HCT116 (cell line): Measurements from ENCODE around the gene TEDC2. TPM values are rescaled to one million over a fixed set of nuclear protein-coding genes. Genes with fewer than 3 reads are reported as not detected.

ENCODE experiments used
- ATAC-seq: fragments of 200-7000 bp; cut with Tn5 transposase; 2 replicates; pipeline ENCODE4 v1.9.1; 2020; ENCODE audit warnings: mild to moderate bottlenecking, moderate library complexity
- BruUV-seq: library from RNA; stranded (reverse); fragments of 400-500 nt; replicated peaks from 2 replicates; lab custom pipeline; 2021; lab: Mats Ljungman, UMichigan
- CTCF ChIA-PET: fragments of 300-600 bp; sonication (Branson Sonifier 250); formaldehyde crosslinking; loops from one replicate; lab custom pipeline; 2021; ENCODE audit warnings: antibody characterized with exemption; lab: Charles Lee
- POLR2A ChIA-PET: fragments of 300-600, 350-600 bp; sonication (Branson Sonifier 250); formaldehyde crosslinking; loops from one replicate; lab custom pipeline; 2021; ENCODE audit warnings: antibody characterized with exemption; lab: Charles Lee
- RAD21 ChIA-PET, 2 experiments: fragments of 300-600 bp; sonication (Branson Sonifier 250); formaldehyde crosslinking; loops; one replicate each; lab custom pipeline; 2023; ENCODE audit warnings: low total read pairs in 2 of 2; ENCODE audit not compliant: uncharacterized antibody in 2 of 2, unreplicated experiment in 2 of 2, low non-redundant PET in 1 of 2; lab: Charles Lee
- DNase-seq: peaks from one replicate; pipeline ENCODE4 v3.0.0-alpha.2; 2010; ENCODE audit warnings: low read depth, low spot score
- H2AFZ ChIP-seq: fragments of 200-600 bp; shearing (Covaris generic), sonication (generic); 2 replicates; pipeline ENCODE4 v1.6.1; 2017; ENCODE audit warnings: low read depth, mixed run types, mixed read lengths, antibody characterized with exemption, low read length; ENCODE audit not compliant: poor library complexity, severe bottlenecking
- H3K27ac ChIP-seq: 2 replicates; pipeline ENCODE4 v1.5.1; 2012; ENCODE audit warnings: low read depth, low read length
- H3K27me3 ChIP-seq: fragments of 200-600 bp; sonication (generic); 2 replicates; pipeline ENCODE4 v1.6.1; 2016; ENCODE audit warnings: mixed run types, low read length, mixed read lengths; ENCODE audit not compliant: insufficient read depth
- H3K36me3 ChIP-seq, 2 experiments: fragments of 200-500 bp in 1 of 2; fragments of 200-600 bp in 1 of 2; sonication (Bioruptor generic) in 1 of 2; sonication (generic) in 1 of 2; 2 replicates each; pipeline versions ENCODE4 v1.5.1 to v1.6.1; 2014 to 2016; ENCODE audit warnings: low read length in 2 of 2, inconsistent platforms in 1 of 2, mixed read lengths in 1 of 2, mixed run types in 1 of 2; ENCODE audit not compliant: insufficient read depth in 2 of 2, control insufficient read depth in 1 of 2
- H3K4me1 ChIP-seq, 2 experiments: fragments of 200-600 bp in 1 of 2; sonication (generic) in 1 of 2; 2 replicates each; pipeline versions ENCODE4 v1.5.1 to v1.6.1; 2012 to 2017; ENCODE audit warnings: low read length in 2 of 2, inconsistent platforms in 1 of 2, mild to moderate bottlenecking in 1 of 2, mixed read lengths in 1 of 2, mixed run types in 1 of 2, moderate library complexity in 1 of 2; ENCODE audit not compliant: insufficient read depth in 2 of 2, control insufficient read depth in 1 of 2
- H3K4me2 ChIP-seq: fragments of 200-600 bp; sonication (generic); 2 replicates; pipeline ENCODE4 v1.6.1; 2017; ENCODE audit warnings: mixed run types, low read length, mixed read lengths
- H3K4me3 ChIP-seq, 2 experiments: fragments of 200-600 bp in 1 of 2; sonication (generic) in 1 of 2; replicated peaks in 1 of 2; 2 replicates each; pipeline ENCODE4 v1.5.1; 2011 to 2016; ENCODE audit warnings: low read length in 2 of 2, control low read depth in 1 of 2, low read depth in 1 of 2, mild to moderate bottlenecking in 1 of 2, mixed read lengths in 1 of 2, mixed run types in 1 of 2
- H3K79me2 ChIP-seq: fragments of 200-600 bp; sonication (generic); 2 replicates; pipeline ENCODE4 v1.6.1; 2017; ENCODE audit warnings: mild to moderate bottlenecking, mixed run types, low read length, moderate library complexity, mixed read lengths; ENCODE audit not compliant: insufficient read depth
- H3K9ac ChIP-seq: fragments of 200-600 bp; sonication (generic); 2 replicates; pipeline ENCODE4 v1.6.1; 2016; ENCODE audit warnings: low read length, mixed read lengths
- H3K9me2 ChIP-seq: fragments of 200-600 bp; sonication (generic), shearing (Covaris generic); 2 replicates; pipeline ENCODE4 v1.6.1; 2017; ENCODE audit warnings: mixed run types, mild to moderate bottlenecking, moderate library complexity; ENCODE audit not compliant: insufficient read depth
- H3K9me3 ChIP-seq, 2 experiments: fragments of 200-500 bp in 1 of 2; fragments of 200-600 bp in 1 of 2; sonication (Bioruptor generic) in 1 of 2; sonication (generic) in 1 of 2; 2 replicates each; pipeline ENCODE4 v1.6.1; 2014 to 2017; ENCODE audit warnings: low read length in 2 of 2, mixed read lengths in 2 of 2, inconsistent platforms in 1 of 2, low read depth in 1 of 2, mild to moderate bottlenecking in 1 of 2, mixed run types in 1 of 2, moderate library complexity in 1 of 2; ENCODE audit not compliant: control insufficient read depth in 1 of 2, insufficient read depth in 1 of 2
- H4K20me1 ChIP-seq: fragments of 200-600 bp; sonication (generic), shearing (Covaris generic); 2 replicates; pipeline ENCODE4 v1.6.1; 2017; ENCODE audit warnings: mixed run types, mild to moderate bottlenecking, moderate library complexity; ENCODE audit not compliant: insufficient read depth
- CBX3 ChIP-seq: IDR thresholded peaks from 2 replicates; pipeline ENCODE4 v1.6.1; 2012; ENCODE audit warnings: low read depth
- EGR1 ChIP-seq: IDR thresholded peaks from 2 replicates; pipeline ENCODE4 v1.6.1; 2012; ENCODE audit warnings: low read depth
- SIN3A ChIP-seq: IDR thresholded peaks from 2 replicates; pipeline ENCODE4 v1.6.1; 2012; ENCODE audit warnings: low read depth
- SP1 ChIP-seq: IDR thresholded peaks from 2 replicates; pipeline ENCODE4 v1.6.1; 2012; ENCODE audit warnings: low read depth
- SRF ChIP-seq: IDR thresholded peaks from 2 replicates; pipeline ENCODE4 v1.6.1; 2012; ENCODE audit warnings: low read depth
- TCF7L2 ChIP-seq: IDR thresholded peaks from 2 replicates; pipeline ENCODE4 v1.7.0; 2011; ENCODE audit warnings: borderline replicate concordance, inconsistent platforms; ENCODE audit not compliant: insufficient read depth, insufficient read length; ENCODE audit errors: extremely low read depth
- ZFX ChIP-seq: fragments of 450-650 bp; IDR thresholded peaks from 2 replicates; pipeline ENCODE4 v1.6.1; 2017
- intact Hi-C: fragments of 100-400 bp; cut with micrococcal nuclease; formaldehyde crosslinking; loops from 2 replicates; pipeline ENCODE4 v1.10.0; 2022
- total RNA-seq: library from RNA; stranded (reverse); gene quantifications from one replicate; pipeline ENCODE4 v1.2.1, GENCODE V29; 2021; ENCODE audit not compliant: unreplicated experiment
- TF ChIP-seq, protein P1 (sequence below): IDR thresholded peaks from 2 replicates; pipeline ENCODE4 v1.6.1; 2012; ENCODE audit warnings: low read depth

Gene TEDC2
- total RNA-seq, 1 experiment from 2014 or later = 26.5 TPM

DNA sequence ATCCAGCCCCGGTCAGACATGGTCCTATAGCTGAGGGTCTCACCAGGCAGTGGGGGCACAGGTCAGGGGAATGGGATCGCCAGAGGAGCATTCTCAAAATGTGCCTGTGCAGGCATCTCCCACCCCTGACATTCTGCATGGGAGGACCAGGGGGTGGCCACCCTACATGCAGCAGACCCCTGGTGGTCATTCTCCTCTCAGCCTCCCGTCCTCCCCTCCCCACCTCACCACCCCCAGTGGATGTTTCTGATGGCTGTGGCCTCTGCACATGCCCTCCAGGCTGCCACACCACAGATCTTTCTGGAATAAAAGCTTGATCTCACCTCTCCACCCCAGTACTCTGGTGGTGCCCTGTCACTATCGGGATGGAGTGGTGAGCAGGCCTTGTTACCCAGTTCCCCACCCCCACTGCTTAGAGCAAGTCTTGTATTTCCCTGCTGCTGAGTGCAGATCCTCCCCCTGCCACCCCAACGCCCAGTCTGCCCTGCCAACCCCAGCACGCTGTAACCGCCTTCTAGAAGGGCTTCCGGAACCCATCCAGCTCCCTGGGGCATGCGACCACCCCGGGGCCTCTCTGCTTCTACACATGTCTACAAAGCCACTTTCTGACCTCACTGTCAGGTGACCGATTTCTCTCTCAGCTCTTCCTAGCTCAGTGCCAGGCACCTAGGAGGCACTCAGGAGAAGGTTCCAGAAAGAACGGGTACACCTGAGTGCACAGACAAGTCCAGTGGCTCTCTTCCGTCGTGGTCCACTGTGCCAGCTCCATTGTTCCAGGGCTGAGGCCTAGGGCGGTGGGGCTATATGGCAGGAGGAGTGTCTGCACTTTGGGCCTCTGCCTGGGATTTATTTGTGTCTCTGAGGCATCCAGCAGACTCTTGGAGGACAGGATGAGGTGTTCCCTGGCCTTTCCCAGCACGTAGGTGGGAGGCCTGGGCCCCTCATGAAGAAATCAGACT, 24.3 kb downstream of the TEDC2 start:
- no peaks in the 10 kb centered on the region for H3K27me3 ChIP-seq
- H3K9me2 ChIP-seq = no peaks in the 10 kb centered on the region
- ChIA-PET RAD21 (no interaction called here), POLR2A (no interaction called here), CTCF (no interaction called here)
- H3K4me2 ChIP-seq = no peak overlapping the region
- H2AFZ ChIP-seq = no peak overlapping the region
- TF ChIP-seq, protein P1, sequence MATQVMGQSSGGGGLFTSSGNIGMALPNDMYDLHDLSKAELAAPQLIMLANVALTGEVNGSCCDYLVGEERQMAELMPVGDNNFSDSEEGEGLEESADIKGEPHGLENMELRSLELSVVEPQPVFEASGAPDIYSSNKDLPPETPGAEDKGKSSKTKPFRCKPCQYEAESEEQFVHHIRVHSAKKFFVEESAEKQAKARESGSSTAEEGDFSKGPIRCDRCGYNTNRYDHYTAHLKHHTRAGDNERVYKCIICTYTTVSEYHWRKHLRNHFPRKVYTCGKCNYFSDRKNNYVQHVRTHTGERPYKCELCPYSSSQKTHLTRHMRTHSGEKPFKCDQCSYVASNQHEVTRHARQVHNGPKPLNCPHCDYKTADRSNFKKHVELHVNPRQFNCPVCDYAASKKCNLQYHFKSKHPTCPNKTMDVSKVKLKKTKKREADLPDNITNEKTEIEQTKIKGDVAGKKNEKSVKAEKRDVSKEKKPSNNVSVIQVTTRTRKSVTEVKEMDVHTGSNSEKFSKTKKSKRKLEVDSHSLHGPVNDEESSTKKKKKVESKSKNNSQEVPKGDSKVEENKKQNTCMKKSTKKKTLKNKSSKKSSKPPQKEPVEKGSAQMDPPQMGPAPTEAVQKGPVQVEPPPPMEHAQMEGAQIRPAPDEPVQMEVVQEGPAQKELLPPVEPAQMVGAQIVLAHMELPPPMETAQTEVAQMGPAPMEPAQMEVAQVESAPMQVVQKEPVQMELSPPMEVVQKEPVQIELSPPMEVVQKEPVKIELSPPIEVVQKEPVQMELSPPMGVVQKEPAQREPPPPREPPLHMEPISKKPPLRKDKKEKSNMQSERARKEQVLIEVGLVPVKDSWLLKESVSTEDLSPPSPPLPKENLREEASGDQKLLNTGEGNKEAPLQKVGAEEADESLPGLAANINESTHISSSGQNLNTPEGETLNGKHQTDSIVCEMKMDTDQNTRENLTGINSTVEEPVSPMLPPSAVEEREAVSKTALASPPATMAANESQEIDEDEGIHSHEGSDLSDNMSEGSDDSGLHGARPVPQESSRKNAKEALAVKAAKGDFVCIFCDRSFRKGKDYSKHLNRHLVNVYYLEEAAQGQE = no peak
- TF ChIP-seq CBX3 (no peak), EGR1 (no peak), SP1 (no peak), TCF7L2 (no peak), SIN3A (no peak), ZFX (no peak), SRF (no peak)
- ATAC-seq = no peak
- H3K4me3 ChIP-seq = no peak overlapping the region
- no peak overlapping the region for H3K27ac ChIP-seq
- BruUV-seq = no TSS peak
- no peak overlapping the region for H3K9ac ChIP-seq
- intact Hi-C loops = no loop called here
- H3K9me3 ChIP-seq = no peaks in the 10 kb centered on the region
- peaks cover 9% of the 10 kb centered on the region; the same call in 1 of the 2 replicates for H3K79me2 ChIP-seq
- H3K4me1 ChIP-seq = no peaks in the 10 kb centered on the region
- H3K36me3 ChIP-seq = no peaks in the 10 kb centered on the region
- no peaks in the 10 kb centered on the region for H4K20me1 ChIP-seq
- no peak for DNase-seq
